ENCODE data around the gene CTRL.
A peak's percentile ranks its signal among the peaks of the same experiment; 100 is the strongest.
"Not testable (repeated sequence)": the region's sequence is repeated elsewhere in the genome, so short reads cannot be mapped to it uniquely, and the experiment has no call there.

CTRL gene

GRCh38 chr16:67922221-67922620 is 9.4 kb downstream of the CTRL start:
- TF ChIP-seq, protein P1, sequence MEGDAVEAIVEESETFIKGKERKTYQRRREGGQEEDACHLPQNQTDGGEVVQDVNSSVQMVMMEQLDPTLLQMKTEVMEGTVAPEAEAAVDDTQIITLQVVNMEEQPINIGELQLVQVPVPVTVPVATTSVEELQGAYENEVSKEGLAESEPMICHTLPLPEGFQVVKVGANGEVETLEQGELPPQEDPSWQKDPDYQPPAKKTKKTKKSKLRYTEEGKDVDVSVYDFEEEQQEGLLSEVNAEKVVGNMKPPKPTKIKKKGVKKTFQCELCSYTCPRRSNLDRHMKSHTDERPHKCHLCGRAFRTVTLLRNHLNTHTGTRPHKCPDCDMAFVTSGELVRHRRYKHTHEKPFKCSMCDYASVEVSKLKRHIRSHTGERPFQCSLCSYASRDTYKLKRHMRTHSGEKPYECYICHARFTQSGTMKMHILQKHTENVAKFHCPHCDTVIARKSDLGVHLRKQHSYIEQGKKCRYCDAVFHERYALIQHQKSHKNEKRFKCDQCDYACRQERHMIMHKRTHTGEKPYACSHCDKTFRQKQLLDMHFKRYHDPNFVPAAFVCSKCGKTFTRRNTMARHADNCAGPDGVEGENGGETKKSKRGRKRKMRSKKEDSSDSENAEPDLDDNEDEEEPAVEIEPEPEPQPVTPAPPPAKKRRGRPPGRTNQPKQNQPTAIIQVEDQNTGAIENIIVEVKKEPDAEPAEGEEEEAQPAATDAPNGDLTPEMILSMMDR (IDR thresholded peaks at IDR 0.05; ENCODE audit: low read depth, low read length, missing control alignments), result no peak
- DNase-seq (ENCODE audit: low read depth), result no peak
- no peak overlapping the region for H3K4me3 ChIP-seq (ENCODE audit: low read depth, low read length)

GRCh38 chr16:67919622-67920221 is 11.9 kb downstream of the CTRL start:
- TF ChIP-seq, protein P1 (IDR thresholded peaks at IDR 0.05; ENCODE audit: low read depth, low read length, missing control alignments), result peak; percentile 27
- DNase-seq (ENCODE audit: low read depth), result no peak

DNA sequence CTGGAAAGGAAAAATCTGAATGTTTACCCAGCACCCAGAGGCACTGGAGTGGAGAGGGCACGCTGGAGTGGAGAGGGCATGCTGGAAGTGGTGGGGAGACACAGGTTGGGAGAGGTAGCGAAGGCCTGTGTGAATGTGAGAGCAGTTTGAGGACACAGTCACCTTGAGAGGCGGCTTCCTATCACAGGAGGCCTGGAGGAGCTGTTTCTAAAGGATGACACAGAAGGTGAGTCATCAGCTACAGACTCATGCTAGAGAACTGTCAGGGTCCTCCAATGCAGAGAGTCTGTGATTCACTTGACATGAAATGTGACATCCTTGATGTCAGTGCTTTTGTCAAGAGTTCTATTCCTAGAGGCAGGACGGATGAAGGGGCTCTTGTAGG is 13.8 kb downstream of the CTRL start:
- DNase-seq (ENCODE audit: low read depth), result no peak
- TF ChIP-seq, protein P1 (IDR thresholded peaks at IDR 0.05; ENCODE audit: low read depth, low read length, missing control alignments), result no peak
- no peak overlapping the region for H3K4me3 ChIP-seq (ENCODE audit: low read depth, low read length)

More at GRCh38 chr16:67919622-67920221, 11.9 kb downstream of the CTRL start:
- no peak overlapping the region for H3K4me3 ChIP-seq (ENCODE audit: low read depth, low read length)

- TF ChIP-seq, protein P1 (IDR thresholded peaks at IDR 0.05; ENCODE audit: low read depth, low read length, missing control alignments), result no peak
- H3K4me3 ChIP-seq (ENCODE audit: low read depth, low read length), result no peak overlapping the region
- no peak for DNase-seq (ENCODE audit: low read depth)
Measured at GRCh38 chr16:67917140-67917851, 14.4 kb downstream of the CTRL start.

DNA sequence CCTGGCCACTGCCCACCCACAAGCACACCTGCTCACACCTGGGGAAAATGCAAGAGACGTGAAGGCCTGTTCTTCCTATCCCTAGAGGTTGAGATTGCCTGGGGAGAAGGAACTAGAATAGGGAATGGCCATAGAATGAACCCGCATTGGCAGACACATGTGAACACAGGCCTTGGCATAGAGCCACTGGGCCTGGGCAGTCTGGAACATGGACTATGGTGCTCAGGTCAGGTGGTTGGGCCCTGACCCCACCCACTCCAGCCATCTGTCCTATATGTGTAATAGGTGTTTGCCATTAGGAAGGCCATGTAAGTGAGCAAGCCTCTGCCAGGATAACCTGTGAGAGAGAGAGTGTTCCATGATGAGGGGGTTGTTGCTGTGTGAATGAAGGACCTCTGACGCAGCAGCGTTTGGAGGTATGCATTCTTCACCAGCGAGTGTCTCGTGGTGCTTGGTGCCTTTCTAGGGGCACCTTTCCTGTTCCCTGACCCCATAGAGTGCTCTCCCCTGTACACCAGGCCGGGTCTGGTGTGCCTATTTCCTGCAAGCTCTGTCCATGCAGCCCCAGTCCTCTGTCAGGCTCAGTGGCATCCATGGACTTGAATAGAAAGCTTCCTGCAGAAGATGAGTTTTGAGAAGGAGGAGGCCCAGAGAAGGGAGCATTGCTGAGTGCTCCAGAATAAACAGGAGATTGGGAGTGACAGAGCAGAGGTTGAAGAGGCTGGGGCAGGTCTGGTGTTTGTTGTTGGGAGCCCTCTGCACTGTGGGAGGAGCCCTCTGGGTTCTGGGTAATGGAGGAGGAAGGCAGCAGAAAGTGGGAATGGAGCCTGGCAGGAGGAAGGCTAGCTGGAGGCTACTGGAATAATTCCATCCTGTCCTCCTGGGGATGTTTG is 15.6 kb downstream of the CTRL start:
- no peak overlapping the region for H3K4me3 ChIP-seq (ENCODE audit: low read depth, low read length)
- no peak for DNase-seq (ENCODE audit: low read depth)
- TF ChIP-seq, protein P1 (IDR thresholded peaks at IDR 0.05; ENCODE audit: low read depth, low read length, missing control alignments), result no peak

GRCh38 chr16:67915496-67915769 is 16.2 kb downstream of the CTRL start:
- not testable (repeated sequence) for DNase-seq (ENCODE audit: low read depth); H3K4me3 ChIP-seq (ENCODE audit: low read depth, low read length)

DNA sequence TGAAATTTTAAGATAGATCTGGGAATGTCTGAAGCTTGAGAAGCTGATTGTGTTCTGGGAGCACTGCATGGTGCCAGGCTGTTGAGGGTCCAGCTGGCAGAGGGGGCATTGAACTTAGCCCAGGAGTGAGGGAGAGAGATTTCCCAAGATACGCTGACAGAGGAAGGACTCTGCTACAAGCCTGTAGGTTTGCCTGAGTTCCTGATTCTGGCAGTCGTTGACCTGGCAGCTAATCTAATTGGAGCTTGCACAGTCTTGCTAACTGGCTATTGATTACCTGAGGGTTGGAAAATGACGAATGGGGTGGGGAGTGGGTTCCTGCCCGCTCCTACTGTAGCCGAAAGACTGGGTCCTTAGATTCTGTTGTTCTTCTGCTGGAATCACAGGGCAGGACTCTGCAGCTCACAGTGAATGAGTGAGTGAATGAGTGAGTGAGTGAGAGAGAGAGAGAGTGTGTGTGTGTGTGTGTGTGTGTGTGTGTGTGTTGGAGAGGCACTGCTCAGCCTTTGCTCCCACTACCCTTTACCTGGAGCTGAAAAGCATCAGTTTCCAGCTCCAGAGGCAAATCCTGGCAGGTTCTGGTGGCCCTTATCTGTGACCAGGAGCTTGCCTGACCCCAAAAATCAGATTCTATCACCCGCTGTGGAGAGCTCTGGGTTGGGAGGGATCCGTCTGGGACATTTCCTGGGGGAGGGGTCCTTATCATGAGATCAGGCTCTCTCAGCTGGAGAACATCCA is 16.7 kb downstream of the CTRL start:
- no peak overlapping the region for H3K4me3 ChIP-seq (ENCODE audit: low read depth, low read length)
- TF ChIP-seq, protein P1 (IDR thresholded peaks at IDR 0.05; ENCODE audit: low read depth, low read length, missing control alignments), result no peak

More for the DNA sequence above, 16.7 kb downstream of the CTRL start:
- DNase-seq (ENCODE audit: low read depth), result no peak

Measured in GM12864 (cell line).